HL-60 (cell line): ENCODE results near the gene LRBA.

Experiments used
- TF ChIP-seq, protein P1 (sequence below): IDR thresholded peaks from one replicate; pipeline ENCODE4 v1.5.1; 2011; ENCODE audit warnings: low read length, control low read depth, inconsistent platforms; ENCODE audit not compliant: insufficient read depth
- TF ChIP-seq, protein P2 (sequence below): IDR thresholded peaks from 2 replicates; pipeline ENCODE4 v1.6.1; 2012; ENCODE audit warnings: low read depth; ENCODE audit not compliant: insufficient replicate concordance

DNA sequence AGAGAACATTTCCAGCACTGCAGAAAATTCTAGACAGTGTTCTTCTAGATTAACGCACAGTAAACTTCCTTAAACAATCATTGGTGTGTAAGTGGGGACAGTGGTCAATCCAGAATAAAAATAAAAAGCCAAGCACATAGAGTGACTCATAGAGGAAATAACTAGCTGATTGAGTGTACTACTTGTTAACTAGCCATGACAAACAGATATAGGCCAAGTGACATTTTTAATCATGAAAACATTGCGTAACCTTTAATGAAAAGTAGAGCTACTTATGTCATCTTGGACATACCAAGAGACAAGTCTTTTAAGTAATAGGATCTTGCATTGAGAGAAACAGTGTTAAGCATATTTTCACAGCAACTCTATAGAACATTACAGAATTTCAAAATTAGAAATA lies 667.0 kb downstream of the LRBA start:
- TF ChIP-seq, protein P1, sequence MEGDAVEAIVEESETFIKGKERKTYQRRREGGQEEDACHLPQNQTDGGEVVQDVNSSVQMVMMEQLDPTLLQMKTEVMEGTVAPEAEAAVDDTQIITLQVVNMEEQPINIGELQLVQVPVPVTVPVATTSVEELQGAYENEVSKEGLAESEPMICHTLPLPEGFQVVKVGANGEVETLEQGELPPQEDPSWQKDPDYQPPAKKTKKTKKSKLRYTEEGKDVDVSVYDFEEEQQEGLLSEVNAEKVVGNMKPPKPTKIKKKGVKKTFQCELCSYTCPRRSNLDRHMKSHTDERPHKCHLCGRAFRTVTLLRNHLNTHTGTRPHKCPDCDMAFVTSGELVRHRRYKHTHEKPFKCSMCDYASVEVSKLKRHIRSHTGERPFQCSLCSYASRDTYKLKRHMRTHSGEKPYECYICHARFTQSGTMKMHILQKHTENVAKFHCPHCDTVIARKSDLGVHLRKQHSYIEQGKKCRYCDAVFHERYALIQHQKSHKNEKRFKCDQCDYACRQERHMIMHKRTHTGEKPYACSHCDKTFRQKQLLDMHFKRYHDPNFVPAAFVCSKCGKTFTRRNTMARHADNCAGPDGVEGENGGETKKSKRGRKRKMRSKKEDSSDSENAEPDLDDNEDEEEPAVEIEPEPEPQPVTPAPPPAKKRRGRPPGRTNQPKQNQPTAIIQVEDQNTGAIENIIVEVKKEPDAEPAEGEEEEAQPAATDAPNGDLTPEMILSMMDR = no peak
- TF ChIP-seq, protein P2, sequence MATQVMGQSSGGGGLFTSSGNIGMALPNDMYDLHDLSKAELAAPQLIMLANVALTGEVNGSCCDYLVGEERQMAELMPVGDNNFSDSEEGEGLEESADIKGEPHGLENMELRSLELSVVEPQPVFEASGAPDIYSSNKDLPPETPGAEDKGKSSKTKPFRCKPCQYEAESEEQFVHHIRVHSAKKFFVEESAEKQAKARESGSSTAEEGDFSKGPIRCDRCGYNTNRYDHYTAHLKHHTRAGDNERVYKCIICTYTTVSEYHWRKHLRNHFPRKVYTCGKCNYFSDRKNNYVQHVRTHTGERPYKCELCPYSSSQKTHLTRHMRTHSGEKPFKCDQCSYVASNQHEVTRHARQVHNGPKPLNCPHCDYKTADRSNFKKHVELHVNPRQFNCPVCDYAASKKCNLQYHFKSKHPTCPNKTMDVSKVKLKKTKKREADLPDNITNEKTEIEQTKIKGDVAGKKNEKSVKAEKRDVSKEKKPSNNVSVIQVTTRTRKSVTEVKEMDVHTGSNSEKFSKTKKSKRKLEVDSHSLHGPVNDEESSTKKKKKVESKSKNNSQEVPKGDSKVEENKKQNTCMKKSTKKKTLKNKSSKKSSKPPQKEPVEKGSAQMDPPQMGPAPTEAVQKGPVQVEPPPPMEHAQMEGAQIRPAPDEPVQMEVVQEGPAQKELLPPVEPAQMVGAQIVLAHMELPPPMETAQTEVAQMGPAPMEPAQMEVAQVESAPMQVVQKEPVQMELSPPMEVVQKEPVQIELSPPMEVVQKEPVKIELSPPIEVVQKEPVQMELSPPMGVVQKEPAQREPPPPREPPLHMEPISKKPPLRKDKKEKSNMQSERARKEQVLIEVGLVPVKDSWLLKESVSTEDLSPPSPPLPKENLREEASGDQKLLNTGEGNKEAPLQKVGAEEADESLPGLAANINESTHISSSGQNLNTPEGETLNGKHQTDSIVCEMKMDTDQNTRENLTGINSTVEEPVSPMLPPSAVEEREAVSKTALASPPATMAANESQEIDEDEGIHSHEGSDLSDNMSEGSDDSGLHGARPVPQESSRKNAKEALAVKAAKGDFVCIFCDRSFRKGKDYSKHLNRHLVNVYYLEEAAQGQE = no peak
